CD4-positive, alpha-beta T cell treated with Interleukin-10 for 1 hour (primary cell): ENCODE results near the gene RNF126.

Experiments
- DNase-seq: peaks from one replicate; pipeline ENCODE4 v3.0.0-alpha.2; 2020

The RNF126 gene

DNA sequence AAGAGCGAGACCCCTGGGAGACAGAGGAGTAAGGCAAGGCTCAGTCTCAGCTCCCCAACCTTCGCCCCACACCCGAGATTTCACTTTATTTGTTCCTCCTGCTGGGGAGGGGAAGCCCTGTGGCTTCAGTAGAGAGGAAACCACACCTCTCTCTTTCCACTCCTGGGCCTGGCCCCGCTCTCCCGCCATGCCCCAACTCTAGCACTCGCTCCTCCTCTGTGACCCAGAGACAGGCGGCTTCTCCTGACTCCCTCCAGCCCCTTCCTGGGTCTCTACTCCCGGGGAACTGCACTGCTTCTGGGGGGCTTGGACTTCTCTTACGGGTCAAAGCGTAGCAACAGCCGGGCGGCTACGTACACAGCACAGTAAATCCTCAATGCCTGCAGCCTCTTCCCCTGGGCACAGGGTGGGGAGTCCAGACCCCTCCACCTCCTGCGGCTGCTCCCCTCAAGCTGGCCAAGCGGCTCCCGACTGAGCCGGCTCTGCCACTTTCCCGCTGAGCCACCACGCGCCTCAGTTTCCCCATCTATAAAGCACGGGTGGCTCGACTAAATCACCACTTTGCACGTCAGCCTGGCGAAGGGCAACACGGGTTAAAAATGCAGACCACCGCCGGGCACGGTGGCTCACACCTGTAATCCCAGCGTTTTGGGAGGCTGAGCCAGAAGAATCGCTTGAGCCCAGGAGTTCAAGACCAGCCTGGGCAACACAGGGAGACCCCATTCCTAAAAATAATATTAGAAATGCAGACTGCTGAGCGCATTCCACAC, 1.4 kb downstream of the RNF126 start:
- peak; percentile 80 for DNase-seq

DNA sequence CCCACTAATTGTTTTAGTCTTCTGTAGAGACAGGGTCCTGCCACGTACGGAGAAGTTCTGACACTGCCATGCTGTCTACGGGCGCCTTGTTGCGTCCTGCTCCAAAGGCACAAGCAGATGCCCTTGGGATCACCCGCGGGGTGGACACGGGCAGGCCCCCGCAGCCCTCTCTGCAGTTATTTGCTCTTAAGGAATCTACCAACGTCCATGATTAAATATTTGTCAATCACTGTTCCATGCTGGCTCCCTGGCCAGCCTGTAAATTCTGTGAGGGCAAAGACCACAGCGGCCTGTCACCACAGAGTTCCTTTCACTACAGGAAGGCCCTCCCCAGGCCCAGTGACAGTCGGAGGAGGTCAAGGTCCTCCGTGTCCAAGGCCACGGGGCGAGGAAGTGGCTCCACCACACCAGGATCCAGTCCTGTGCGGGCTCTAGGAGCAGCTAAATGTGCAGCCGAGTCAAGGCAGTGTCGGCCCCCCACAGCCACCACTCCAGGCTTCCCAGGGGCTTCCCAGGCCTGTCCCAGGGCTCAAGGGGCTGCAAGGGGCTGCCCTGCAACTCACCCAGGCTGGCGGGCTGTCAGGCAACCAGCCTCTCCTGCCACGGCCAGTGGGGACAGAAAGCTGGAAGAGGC, 2.1 kb downstream of the RNF126 start:
- no peak for DNase-seq

DNA sequence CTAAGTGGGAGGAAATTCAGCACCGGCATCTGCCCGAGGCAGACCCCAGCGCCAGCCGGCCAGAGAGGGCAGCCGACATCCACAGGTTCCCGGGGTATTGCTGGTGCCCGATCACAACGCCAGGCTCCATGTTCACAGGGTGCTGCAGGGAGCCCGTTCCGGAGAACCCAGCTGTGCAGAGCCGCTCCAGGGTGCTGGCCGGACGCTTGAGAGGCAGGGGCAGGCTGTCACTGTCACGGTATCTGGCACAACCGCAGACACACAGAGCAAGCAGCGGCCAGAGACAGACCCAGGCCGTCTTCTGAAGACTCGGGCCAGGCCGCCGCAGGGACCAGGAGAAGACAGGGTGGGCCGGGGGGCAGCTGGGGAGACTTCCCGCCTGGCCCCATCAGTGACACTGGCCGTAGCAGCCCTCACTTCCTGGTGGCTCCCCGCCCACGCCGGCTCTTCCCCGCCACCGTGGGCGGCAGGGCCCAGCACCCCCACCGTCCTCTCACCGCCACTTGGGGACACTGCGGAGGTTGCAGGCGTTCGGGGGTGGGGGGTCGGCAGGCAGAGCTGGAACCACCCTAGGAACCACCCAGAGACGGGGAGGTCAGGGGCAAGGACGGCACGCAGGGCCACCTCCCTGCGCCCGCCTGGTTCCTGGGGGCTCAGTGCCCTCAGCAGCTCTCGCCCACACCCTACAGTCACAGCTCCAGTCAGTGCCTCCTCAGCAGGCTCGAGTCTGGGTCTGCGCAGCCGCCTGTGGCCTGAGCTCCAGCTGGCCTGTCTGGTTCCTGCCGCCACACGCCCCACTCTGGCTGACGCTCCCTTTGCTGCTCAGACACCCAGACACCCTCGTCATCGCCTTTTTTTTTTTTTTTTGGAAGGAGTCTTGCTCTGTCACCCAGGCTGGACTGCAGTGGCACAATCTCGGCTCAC, 3.8 kb downstream of the RNF126 start:
- DNase-seq = peak; percentile 73

DNA sequence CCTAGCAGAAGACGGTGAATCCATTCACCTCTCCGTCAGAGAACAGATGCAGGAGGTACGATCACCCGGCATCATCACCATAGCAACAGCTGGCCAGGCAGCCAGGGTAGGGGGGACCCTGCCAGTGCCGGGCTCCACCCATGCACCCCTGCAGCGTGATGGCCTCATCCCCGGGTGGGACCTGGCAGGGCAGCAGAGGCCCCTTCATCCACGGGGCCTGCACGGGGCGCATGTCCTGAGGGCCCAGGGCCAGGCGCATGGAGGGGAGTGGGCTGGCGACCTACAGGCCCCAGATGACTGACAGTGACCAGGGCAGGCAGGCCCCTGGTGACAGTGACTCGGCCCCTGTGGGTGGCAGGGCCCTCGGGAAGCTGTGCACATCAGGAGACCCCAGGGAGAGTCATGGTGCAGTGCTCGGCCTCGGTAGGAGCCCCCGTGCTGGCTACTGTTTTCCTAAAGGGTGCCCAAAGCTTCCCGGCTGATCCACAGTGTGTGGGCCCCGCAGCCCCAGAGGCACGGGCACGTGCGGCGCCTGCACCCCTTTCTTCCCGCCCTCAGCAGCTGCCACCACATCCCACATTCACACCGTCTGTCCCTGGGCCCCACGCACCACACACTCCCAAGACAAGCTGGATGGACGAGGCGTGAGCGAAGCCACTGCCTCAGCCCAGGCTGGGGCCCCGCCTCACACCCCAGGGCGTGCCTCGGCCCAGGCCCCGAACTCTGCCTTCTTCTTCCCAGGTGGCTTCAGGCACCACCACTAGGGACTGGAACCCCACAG, 4.8 kb downstream of the RNF126 start:
- DNase-seq = no peak

DNA sequence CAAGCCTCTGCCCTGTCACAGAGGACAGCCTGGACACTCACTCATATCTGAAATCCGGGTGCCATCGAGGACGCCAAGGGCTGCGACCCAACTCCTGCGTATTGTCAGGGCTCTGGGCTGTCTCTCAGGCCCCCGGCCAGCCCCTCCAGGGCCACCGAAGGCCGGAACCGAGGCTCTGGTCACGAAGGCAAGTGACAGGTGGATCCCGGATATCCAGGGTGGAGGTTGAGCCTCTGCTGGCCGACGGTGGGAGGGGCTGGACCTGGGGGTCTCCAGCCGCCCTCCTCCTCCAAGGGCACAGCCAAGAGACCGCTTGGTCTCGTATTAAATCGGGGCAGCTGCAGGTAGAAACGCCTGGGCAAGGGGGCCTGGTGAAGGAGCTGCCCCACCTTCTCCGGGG, 5.4 kb downstream of the RNF126 start:
- no peak for DNase-seq

DNA sequence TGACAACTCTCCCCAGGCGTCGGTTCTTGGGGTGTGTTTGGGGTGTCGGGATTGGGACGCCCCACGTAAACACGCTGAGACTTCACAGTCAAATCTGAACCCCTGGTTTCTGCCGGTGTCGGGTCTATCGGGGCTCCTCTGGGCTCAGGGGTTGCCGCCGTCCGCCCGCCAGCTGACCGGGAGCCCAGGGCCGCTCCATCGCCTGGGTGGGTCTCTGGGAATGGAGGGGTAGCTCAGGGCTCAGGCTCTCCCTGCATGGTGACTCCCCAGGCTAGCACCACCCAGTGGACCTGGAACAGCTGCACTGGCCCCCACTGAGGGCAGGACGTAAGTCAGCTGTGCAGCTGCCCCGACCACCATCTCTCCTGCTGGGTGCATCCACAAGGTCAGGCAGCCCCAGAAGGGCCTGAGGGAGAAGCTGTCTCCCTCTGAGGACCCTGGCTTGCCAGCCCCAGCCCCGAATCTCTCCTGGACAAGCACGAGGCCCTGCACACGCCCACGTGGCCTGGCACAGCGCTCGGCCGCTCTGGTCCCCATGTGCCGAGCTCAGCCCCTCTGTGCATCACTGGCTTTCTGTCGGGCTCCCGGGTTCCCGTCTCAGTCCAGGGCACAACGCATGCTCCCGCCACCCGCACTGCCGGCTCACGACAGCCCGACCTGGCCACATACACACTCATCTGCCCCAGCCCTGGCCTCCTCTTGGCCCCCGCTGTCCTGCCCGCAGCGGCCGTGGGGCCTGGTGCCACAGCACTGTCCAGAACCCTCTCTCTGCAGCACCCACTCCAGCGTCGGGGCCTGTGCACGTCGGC, 6.1 kb downstream of the RNF126 start:
- no peak for DNase-seq

DNA sequence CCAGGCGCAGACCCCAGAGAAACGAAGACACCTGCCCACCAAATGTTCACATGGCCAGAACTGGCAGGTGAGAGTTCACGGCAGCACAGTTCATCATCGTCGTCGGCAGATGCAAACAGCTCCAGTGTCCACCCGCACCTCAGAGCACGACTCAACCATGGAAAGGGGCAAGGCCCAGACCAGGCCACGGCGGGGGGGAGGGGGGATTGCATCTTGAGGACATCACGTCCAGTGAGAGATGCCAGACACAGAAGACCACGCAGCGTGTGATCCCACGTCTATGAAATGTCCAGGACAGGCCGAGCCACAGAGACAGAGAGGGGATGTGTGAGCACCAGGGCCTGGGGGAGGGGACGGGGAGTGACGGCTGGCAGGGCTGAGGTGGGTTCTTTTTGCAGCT, 7.3 kb downstream of the RNF126 start:
- no peak for DNase-seq

DNA sequence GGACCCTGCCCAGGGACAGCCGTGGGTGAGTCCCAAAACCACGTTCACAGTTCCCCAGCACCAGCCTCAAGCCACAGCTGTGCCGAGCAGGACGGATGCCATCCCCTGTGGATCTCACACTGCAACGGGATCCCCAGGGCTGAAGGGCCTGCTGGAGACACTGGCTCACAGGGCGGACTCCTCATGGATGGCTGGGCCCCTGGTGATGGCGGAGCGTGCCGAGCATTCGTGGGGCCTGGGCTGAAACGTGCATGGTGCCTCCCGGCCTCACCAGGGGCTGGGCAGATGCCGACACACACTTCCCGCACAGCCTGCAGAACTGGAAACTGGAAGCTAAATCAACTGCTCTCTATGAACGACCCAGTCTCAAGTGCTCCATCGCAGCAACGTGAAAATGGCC, 9.6 kb downstream of the RNF126 start:
- no peak for DNase-seq

DNA sequence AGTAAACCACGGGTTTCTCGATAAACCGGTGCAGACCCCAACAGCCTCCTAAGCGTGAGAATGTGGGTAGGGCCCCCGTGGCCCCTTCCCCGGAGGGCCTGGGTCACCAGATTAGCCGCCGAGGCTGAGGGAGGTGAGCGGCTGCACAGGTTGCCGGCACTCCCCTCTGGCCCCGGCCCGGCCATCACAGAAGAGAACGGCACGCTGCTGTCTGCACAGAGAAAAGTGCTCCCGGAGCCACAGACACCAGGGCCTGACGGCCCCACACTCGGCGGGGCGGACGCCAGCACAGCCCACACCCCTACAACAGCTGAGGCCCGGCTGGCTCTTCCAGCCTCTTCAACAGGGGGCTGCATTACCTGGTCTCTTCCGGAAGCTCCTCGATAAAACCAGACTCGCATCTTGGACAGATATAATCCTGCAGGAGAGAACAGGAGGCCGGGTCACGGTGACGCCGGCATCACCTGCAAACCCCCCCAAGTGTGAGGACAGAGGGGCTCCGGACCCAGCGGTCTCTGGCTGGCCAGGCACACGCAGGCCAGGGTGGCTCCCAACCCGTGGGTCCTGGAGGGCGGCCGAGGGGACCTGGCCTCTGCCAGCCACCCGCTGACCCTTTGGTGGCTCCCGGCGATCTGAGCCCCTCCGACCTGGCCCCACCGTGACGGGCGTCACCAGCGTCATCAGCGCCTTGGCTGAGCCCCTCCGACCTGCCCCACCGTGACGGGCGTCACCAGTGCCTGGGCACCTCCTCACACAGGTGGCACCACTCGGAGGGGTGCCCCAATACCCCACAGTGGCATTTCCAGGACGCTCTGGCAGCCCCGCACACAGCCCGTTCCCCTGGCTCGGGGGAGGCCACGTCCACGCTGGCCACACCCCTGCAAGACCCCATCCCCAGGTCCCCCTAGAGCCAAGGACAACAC, 10.3 kb downstream of the RNF126 start:
- DNase-seq = no peak

DNA sequence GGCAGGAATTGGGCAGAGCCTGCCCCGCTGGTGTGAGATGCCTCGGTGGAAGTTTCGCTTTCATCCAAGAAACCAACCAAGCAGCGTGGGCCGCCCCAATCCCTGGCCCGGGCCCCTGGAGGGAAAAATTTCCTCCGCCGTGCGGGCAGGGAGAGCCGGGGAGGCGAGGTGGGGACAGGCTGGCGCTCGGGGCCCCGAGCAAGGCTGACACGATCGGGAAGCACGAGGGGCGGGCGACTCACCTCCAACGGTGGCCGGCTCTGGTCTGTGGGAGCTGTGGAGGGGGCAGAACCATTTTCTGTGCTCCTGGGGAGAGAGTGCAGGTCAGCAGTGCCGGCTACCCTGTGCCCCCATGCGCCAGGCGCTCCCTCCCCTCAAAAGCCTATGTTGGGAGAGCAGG, 11.0 kb downstream of the RNF126 start:
- no peak for DNase-seq

DNA sequence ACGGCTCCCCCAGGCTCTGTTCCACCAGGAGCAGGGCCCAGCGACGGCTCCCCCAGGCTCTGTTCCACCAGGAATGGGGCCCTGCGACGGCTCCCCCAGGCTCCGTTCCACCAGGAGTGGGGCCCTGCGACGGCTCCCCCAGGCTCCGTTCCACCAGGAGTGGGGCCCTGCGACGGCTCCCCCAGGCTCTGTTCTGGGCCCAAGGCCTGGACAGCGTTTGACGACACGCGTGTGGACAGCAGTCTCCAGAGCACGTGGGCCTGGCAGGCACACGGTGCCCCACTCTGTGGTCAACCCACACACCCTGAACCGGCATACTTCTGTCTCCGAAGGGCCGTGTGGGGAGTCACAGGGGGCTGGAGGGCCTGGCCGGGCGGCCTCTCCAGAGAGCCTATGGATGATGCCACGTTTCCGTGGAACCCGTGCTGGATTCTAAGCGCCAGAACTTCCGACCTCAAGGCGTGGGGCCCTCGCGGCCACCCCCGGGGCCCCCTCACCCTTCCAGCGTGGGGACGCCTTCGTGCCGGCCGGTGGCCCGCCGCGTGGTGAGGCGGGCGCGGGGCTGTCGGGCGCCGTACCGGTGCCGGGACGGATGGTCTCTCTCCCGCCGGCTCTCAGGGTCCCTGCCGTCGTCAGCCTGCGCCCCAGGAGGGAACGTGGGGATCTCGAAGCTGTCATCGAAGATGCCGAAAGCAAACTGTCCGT, 11.7 kb downstream of the RNF126 start:
- DNase-seq = no peak

DNA sequence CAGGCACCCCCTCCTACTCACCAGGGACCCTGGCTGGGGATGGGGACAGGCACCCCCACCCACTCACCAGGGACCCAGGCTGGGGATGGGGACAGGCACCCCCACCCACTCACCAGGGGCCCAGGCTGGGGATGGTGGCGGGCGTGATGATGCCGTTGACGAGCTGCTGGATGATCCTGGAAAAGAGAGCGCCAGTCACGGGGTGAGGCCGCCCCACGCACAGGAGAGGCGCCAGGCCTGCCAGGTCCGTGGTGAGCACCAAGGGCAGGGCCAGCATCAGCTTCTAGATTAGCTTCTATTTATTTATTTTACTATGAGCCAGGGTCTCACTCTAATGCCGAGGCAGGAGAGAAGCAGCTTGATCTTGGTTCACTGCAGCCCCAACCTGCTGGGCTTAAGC, 12.9 kb downstream of the RNF126 start:
- no peak for DNase-seq

DNA sequence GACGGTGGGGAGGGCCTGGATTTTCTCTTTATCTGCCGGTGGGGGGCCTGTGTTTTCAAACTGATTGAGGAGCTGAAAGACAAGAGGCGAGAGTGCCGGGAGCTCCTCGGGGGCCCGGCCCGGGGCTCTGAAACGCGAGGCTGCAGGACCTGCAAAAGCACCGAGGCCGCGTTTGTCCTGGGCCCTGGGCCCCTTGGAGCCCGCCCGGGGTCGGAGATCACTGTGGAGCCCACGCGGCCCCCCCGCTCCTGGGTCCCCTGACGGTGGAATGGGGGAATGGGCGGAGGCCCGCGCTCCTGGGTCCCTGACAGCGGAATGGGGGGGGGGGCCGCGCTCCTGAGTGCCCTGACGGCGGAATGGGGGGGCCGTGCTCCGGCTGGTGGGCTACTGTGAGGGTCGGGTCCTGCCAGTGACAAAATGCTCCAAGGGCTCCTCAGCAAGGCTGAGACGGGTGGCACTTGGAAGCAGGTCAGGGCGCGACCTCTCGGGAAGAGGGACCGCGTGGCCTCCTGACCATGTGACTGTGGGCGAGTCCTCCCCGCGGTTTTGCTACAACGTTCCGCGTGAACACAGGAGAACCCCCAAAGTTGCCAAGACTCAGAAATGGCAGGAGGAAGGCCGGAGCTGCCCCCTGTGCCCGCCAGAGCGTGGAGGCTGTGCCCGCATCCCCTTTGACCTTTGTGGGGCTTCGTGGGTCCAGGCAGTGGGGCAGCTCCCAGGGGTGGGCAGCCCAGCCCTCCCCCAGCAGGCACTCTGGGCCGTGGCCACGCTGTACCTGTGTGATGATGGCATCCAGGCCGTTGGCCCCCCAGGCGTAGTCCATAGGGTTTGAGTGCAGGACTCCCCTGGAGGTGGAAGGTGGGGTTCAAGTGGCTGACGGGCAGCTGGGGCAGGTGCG, 13.9 kb downstream of the RNF126 start:
- no peak for DNase-seq

DNA sequence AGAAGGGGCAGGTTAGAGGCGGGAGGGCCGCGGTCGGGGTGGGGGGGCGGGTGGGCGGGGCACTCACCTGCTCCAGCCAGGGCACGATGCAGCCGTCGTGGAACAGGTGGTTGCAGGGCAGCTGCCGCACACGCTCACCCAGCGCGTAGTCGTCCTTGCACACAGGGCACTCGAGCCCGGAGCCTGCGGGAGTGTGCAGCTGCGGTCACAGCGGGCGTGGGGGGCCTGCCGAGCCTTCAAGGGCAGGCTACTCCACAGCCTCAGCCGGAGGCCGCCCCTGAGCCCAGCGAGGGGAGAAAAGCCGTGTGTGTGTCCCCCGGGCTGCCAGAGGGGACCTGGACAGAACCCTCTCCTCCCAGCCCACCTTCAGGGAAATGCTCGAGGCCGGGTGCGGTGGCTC, 14.7 kb downstream of the RNF126 start:
- no peak for DNase-seq

DNA sequence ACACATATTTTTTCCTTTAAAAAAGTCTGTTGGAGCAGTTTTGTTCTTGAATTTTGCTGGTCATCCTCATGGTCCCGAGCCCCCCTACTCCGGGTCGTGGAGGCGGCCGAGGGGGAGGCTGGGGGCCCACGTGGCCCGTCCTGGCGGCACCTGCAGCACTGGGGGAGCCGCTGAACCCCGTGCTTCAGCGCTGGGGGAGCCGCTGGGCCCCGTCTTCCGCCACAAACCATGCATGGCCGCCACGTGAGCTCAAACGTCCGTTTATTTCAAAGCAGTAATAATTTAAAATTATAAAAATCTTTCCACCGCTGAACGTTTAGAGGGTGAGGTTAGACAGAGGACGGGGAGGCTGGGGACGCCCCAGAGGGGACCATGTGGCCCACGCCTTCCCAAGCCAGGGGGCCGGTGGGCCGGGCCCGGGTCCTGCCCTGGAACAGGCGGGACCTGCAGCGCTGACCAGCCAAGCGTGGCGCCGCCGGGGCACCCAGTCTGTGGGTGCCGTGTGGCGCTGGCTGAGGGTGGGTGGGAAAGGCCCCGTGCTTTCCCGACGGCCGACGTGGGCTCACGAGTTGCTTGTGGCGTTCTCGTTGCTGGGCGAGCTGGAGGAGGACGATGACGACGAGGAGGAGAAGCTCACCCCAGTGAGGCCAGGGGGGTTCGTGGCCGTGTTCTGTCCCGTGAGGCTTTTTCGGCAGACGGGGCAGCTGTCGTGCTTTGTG, 15.3 kb downstream of the RNF126 start:
- no peak for DNase-seq

DNA sequence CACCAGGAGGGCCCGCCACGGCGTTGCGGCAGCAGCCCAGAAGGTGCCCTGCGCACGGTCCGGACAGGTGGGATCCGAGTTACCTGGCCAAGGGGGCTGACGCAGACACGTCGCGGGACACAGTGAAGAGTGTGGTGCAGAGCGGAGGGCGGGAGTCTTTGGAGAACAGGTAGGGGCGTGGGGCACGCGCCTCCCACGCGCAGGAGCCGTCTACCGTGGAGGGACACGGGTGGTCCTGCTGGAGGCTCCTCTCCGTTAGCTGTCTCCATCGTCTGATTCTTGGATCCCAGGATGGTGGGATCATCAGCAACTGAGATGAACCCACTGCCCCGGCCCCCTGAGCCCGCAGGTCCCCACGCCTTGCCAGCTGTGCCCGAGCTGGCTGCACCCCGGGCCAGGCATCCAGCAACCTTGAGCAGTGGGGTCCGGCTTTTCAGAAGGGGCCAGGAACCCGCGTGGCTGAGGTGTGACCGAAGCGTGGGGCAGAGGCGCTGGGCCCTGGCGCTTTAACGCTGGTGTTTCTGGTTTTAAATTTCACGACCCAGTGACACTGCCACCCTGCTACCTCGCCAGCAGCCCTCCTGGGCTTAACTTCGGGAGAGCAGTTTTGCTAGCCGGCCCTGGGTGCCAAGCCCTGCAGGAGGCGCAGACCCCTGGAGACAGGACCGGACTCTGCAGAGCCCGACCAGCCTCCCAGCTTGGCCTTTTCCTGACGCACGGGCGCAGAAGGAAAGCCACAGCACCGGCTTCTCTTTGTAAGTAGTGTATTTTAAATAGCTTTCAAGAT, 16.0 kb downstream of the RNF126 start:
- DNase-seq = no peak
